GM12878 (cell line): ENCODE measurements around the gene ANGPTL2. TPM values are rescaled to one million over a fixed set of nuclear protein-coding genes. Genes with fewer than 3 reads are reported as not detected.

ENCODE experiments used
- ATAC-seq: fragments of 200-7000 bp; cut with Tn5 transposase; 3 replicates; pipeline ENCODE4 v1.9.1; 2020; ENCODE audit warnings: mild to moderate bottlenecking, moderate library complexity
- BruUV-seq: library from RNA; stranded (reverse); fragments of 400-500 nt; replicated peaks from 2 replicates; lab custom pipeline; 2021; lab: Mats Ljungman, UMichigan
- CTCF ChIA-PET: fragments of 300-600 bp; sonication (Branson Sonifier 250); formaldehyde crosslinking; extraction: SDS; loops from one replicate; lab custom pipeline; 2021; ENCODE audit warnings: inconsistent platforms; lab: Yijun Ruan, JAX
- POLR2A ChIA-PET: fragments of 350-600 bp; formaldehyde crosslinking; extraction: SDS; loops from one replicate; lab custom pipeline; 2021; ENCODE audit warnings: inconsistent platforms; lab: Charles Lee
- RAD21 ChIA-PET: fragments of 300-600 bp; sonication (Branson Sonifier 250); formaldehyde crosslinking; loops from one replicate; lab custom pipeline; 2023; ENCODE audit warnings: antibody characterized with exemption; ENCODE audit not compliant: unreplicated experiment; lab: Charles Lee
- SMC1A ChIA-PET: fragments of 300-600 bp; sonication (Branson Sonifier 250); formaldehyde crosslinking; loops from one replicate; lab custom pipeline; 2023; ENCODE audit not compliant: unreplicated experiment, uncharacterized antibody; lab: Charles Lee
- DNase-seq: peaks from one replicate; pipeline ENCODE4 v3.0.0-alpha.2; 2011; ENCODE audit warnings: low read depth, low spot score
- FAIRE-seq: peaks from 3 replicates; lab custom pipeline; 2011; peaks lifted over from hg19 to GRCh38; lab: Jason Lieb, UNC
- H2AFZ ChIP-seq: 2 replicates; pipeline ENCODE4 v1.6.0; 2011; ENCODE audit warnings: low read depth, low read length, control low read depth; ENCODE audit not compliant: control insufficient read depth
- H3K27ac ChIP-seq: 2 replicates; pipeline ENCODE4 v1.5.1; 2011; ENCODE audit warnings: control low read depth; ENCODE audit not compliant: control insufficient read depth, insufficient read depth
- H3K27me3 ChIP-seq, 2 experiments: replicated peaks in 1 of 2; 2 replicates each; pipeline versions ENCODE4 v1.6.0 to v1.6.1; 2011; ENCODE audit warnings: low read length in 1 of 2; ENCODE audit not compliant: control insufficient read depth in 2 of 2, insufficient read depth in 2 of 2
- H3K36me3 ChIP-seq, 2 experiments: 2 replicates each; pipeline ENCODE4 v1.5.1; 2011; ENCODE audit warnings: low read length in 1 of 2; ENCODE audit not compliant: control insufficient read depth in 2 of 2, insufficient read depth in 2 of 2
- H3K4me1 ChIP-seq: 2 replicates; pipeline ENCODE4 v1.6.1; 2011; ENCODE audit warnings: mild to moderate bottlenecking, low read length, moderate library complexity, mixed read lengths; ENCODE audit not compliant: control insufficient read depth, insufficient read depth
- H3K4me2 ChIP-seq: 2 replicates; pipeline ENCODE4 v1.6.0; 2011; ENCODE audit warnings: control low read depth; ENCODE audit not compliant: control insufficient read depth, insufficient read depth
- H3K4me3 ChIP-seq: fragments of 200-600 bp; sonication (generic); 2 replicates; pipeline ENCODE4 v1.5.1; 2016
- H3K79me2 ChIP-seq: 2 replicates; pipeline ENCODE4 v1.6.0; 2011; ENCODE audit warnings: low read length; ENCODE audit not compliant: control insufficient read depth, insufficient read depth
- H3K9ac ChIP-seq: 2 replicates; pipeline ENCODE4 v1.8.0; 2011; ENCODE audit warnings: low read length, control low read depth, mixed read lengths; ENCODE audit not compliant: control insufficient read depth, insufficient read depth
- H3K9me3 ChIP-seq: replicated peaks from 3 replicates; pipeline ENCODE4 v1.5.1; 2011; ENCODE audit warnings: mild to moderate bottlenecking, low read length; ENCODE audit not compliant: control insufficient read depth, insufficient read depth
- H4K20me1 ChIP-seq: 2 replicates; pipeline ENCODE4 v1.6.0; 2011; ENCODE audit not compliant: control insufficient read depth, insufficient read depth
- ASH2L ChIP-seq: fragments of 300-600, 200-600 bp; sonication (generic); IDR thresholded peaks from 2 replicates; pipeline ENCODE4 v1.6.1; 2017; ENCODE audit warnings: low read depth, mild to moderate bottlenecking, borderline replicate concordance
- PKNOX1 ChIP-seq: fragments of 450-650 bp; IDR thresholded peaks from 2 replicates; pipeline ENCODE4 v1.6.1; 2016; ENCODE audit warnings: mild to moderate bottlenecking
- RELA ChIP-seq: fragments of 450-650 bp; IDR thresholded peaks from 2 replicates; pipeline ENCODE4 v1.8.0; 2014; ENCODE audit warnings: borderline replicate concordance; ENCODE audit not compliant: partially characterized antibody
- SP1 ChIP-seq: IDR thresholded peaks from one replicate; pipeline ENCODE4 v1.6.1; 2011; ENCODE audit warnings: low read depth, low read length
- WGBS: methylation state at CpG from one replicate; pipeline ENCODE4 v1.1.6; 2016; ENCODE audit warnings: low lambda C conversion rate; ENCODE audit not compliant: insufficient replicate concordance, insufficient coverage; ENCODE audit errors: missing lambda C conversion rate; 5-methylcytosine and 5-hydroxymethylcytosine counted together
- in situ Hi-C: fragments of 300-500 bp; cut with MboI; formaldehyde crosslinking; loops from 9 replicates; pipeline ENCODE4 v1.14.3; 2018; ENCODE audit warnings: mixed read lengths
- intact Hi-C: fragments of 100-400 bp; cut with micrococcal nuclease; formaldehyde crosslinking; loops from one replicate; pipeline ENCODE4 v1.14.2; 2022; ENCODE audit not compliant: unreplicated experiment
- polyA plus RNA-seq, 11 experiments: library from polyadenylated mRNA; depleted of rRNA in 4 of 11; unstranded in 6 of 11; stranded (reverse) in 5 of 11; fragments of >200 nt; fragmentation: Nextera tagmentation in 4 of 11; fragmentation: Illumina TruSeq in 1 of 11; extraction: Ambion mirVana in 4 of 11; extraction: Trizol in 1 of 11; gene quantifications; 1 replicate in 1 of 11; 2 replicates in 10 of 11; pipeline versions ENCODE4 v1.2.1 to v1.2.3, GENCODE V29; 2011 to 2016; ENCODE audit warnings: inconsistent platforms in 2 of 11, missing spikeins in 2 of 11, low read depth in 1 of 11
- total RNA-seq, 4 experiments: library from RNA; depleted of rRNA in 3 of 4; stranded (reverse); fragments of >200 nt in 3 of 4; fragmentation: Illumina TruSeq in 1 of 4; extraction: Trizol in 1 of 4; gene quantifications; 2 replicates each; pipeline versions ENCODE4 v1.2.1 to v1.2.3, GENCODE V29; 2013 to 2021
- TF ChIP-seq, protein P1 (sequence below): IDR thresholded peaks from 2 replicates; pipeline ENCODE4 v1.6.1; 2012; ENCODE audit warnings: low read depth, low read length, improper control_type of control experiment

Gene ANGPTL2
- total and polyA plus RNA-seq, 10 of the 15 experiments (the other 5 are each of a cell fraction or from before 2014, with no cell fraction given): 0.13 to 2.6 (median 0.82) TPM; not detected in 1

- Histone ChIP-seq H3K27ac (no peak overlapping the region), H4K20me1 (no peaks in the 10 kb centered on the region), H3K9me3 (no peaks in the 10 kb centered on the region; the same call in 2 of the 3 replicates), H3K4me1 (no peaks in the 10 kb centered on the region), H3K27me3 (no peaks in the 10 kb centered on the region), H3K36me3 (no peaks in the 10 kb centered on the region), H3K79me2 (no peaks in the 10 kb centered on the region), H3K4me2 (no peak overlapping the region), H2AFZ (no peak overlapping the region), H3K4me3 (no peak overlapping the region), H3K9ac (no peak overlapping the region)
- ChIA-PET POLR2A (no interaction called here), SMC1A (interaction anchor here (0.6 to 2.4 kb wide), 4 partner anchors 10 to 278 kb away, joined by 3 to 5 read pairs (median 3); no protein-coding TSS in a partner anchor), RAD21 (interaction anchor here (0.7 kb wide), 1 partner anchor 14 kb away, joined by 3 read pairs; no protein-coding TSS in a partner anchor), CTCF (interaction anchor here (0.8 kb wide), 1 partner anchor 56 kb away, joined by 3 read pairs; no protein-coding TSS in a partner anchor)
- TF ChIP-seq, protein P1, sequence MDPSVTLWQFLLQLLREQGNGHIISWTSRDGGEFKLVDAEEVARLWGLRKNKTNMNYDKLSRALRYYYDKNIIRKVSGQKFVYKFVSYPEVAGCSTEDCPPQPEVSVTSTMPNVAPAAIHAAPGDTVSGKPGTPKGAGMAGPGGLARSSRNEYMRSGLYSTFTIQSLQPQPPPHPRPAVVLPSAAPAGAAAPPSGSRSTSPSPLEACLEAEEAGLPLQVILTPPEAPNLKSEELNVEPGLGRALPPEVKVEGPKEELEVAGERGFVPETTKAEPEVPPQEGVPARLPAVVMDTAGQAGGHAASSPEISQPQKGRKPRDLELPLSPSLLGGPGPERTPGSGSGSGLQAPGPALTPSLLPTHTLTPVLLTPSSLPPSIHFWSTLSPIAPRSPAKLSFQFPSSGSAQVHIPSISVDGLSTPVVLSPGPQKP: no peak
- TF ChIP-seq PKNOX1: no peak
- no peak for TF ChIP-seq ASH2L
- no peak for TF ChIP-seq RELA
- no peak for TF ChIP-seq SP1
- BruUV-seq: no TSS peak
- WGBS: 91% methylated on average over 8 of the region's 8 CpGs
- intact Hi-C loops (no loop called here), in situ Hi-C loops (no loop called here)
- ATAC-seq: no peak
- no peak for FAIRE-seq
- no peak for DNase-seq
Measured at GRCh38 chr9:127144670-127145445, 22.4 kb upstream of the ANGPTL2 start.
